ENCODE measurements around the gene CARTPT.

The CARTPT gene

DNA sequence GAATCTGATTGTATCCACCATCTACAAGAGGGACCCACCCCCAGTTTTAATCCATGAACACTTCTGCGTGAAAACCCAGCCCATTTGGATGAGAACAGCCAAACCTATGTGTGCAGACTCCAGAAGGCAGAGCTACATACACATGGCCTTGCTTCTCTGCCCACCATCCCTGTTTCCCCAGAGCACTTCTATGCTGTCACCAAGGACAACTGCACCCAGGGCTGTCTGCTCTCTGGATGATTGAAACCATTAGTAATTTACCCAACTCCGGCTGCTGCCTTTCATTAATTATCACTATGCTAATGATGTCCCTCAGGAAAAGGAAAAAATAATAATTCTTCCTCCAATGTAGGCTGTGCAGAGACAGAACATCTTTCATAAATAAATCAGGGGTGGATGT lies 8.9 kb downstream of the CARTPT start:
- no peaks in the 10 kb centered on the region for H3K9me2 ChIP-seq (replicated peaks; ENCODE audit: control insufficient read depth, low read length)
- H3K27me3 ChIP-seq (ENCODE audit: control insufficient read depth, low read length), result no peaks in the 10 kb centered on the region
- H3F3A ChIP-seq (ENCODE audit: control insufficient read depth, insufficient read depth), result no peaks in the 10 kb centered on the region
- H3K4me2 ChIP-seq (ENCODE audit: low read length), result no peak overlapping the region
- H3K27ac ChIP-seq (ENCODE audit: low read depth, low read length), result no peak overlapping the region
- no peaks in the 10 kb centered on the region for H3K4me1 ChIP-seq (ENCODE audit: control insufficient read depth, low read length)
- no peaks in the 10 kb centered on the region for H4K20me1 ChIP-seq (ENCODE audit: control insufficient read depth, insufficient read depth, low read depth, low read length)
- H3K4me3 ChIP-seq (ENCODE audit: low read length), result no peak overlapping the region
- H3K9me3 ChIP-seq (ENCODE audit: control insufficient read depth, insufficient read depth, low read length), result no peaks in the 10 kb centered on the region
- H3K36me3 ChIP-seq (ENCODE audit: control insufficient read depth, low read length), result no peaks in the 10 kb centered on the region
- H3K79me2 ChIP-seq (ENCODE audit: control insufficient read depth, low read length), result no peaks in the 10 kb centered on the region
- no peak for TF ChIP-seq EZH2phosphoT487 (IDR thresholded peaks at IDR 0.05; ENCODE audit: borderline replicate concordance, low read length)
- TF ChIP-seq, protein P1, sequence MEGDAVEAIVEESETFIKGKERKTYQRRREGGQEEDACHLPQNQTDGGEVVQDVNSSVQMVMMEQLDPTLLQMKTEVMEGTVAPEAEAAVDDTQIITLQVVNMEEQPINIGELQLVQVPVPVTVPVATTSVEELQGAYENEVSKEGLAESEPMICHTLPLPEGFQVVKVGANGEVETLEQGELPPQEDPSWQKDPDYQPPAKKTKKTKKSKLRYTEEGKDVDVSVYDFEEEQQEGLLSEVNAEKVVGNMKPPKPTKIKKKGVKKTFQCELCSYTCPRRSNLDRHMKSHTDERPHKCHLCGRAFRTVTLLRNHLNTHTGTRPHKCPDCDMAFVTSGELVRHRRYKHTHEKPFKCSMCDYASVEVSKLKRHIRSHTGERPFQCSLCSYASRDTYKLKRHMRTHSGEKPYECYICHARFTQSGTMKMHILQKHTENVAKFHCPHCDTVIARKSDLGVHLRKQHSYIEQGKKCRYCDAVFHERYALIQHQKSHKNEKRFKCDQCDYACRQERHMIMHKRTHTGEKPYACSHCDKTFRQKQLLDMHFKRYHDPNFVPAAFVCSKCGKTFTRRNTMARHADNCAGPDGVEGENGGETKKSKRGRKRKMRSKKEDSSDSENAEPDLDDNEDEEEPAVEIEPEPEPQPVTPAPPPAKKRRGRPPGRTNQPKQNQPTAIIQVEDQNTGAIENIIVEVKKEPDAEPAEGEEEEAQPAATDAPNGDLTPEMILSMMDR (IDR thresholded peaks at IDR 0.05; ENCODE audit: low read depth, low read length, poor library complexity, severe bottlenecking), result no peak

DNA sequence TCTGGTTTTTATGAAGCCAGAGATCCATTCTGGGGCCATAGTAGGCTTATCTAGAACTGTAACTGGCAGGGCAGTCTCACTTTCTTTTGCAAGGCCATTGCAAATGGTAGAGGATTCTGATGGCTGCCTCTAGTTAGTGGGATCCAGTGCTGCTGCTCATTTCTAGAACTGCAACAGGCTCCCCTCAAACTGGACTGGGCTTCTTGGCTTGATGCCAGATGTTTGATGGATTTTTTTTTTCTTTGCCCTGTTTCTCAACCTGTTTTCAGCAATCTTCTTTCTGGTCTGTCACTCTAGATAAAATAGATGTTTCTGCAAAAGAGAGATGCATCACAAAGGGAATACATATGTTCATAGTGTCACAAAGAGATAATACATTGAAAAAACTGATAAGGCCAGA lies 11.9 kb downstream of the CARTPT start:
- H3K27me3 ChIP-seq (ENCODE audit: control insufficient read depth, low read length), result peaks cover 3% of the 10 kb centered on the region; the same call in 1 of the 2 replicates
- H3K36me3 ChIP-seq (ENCODE audit: control insufficient read depth, low read length), result no peaks in the 10 kb centered on the region
- H3K4me1 ChIP-seq (ENCODE audit: control insufficient read depth, low read length), result no peaks in the 10 kb centered on the region
- no peaks in the 10 kb centered on the region for H3K79me2 ChIP-seq (ENCODE audit: control insufficient read depth, low read length)
- no peak for TF ChIP-seq EZH2phosphoT487 (IDR thresholded peaks at IDR 0.05; ENCODE audit: borderline replicate concordance, low read length)
- TF ChIP-seq, protein P1 (IDR thresholded peaks at IDR 0.05; ENCODE audit: low read depth, low read length, poor library complexity, severe bottlenecking), result no peak
- no peak overlapping the region for H3K4me2 ChIP-seq (ENCODE audit: low read length)
- no peaks in the 10 kb centered on the region for H3K9me3 ChIP-seq (ENCODE audit: control insufficient read depth, insufficient read depth, low read length)
- H4K20me1 ChIP-seq (ENCODE audit: control insufficient read depth, insufficient read depth, low read depth, low read length), result no peaks in the 10 kb centered on the region
- no peak overlapping the region for H3K27ac ChIP-seq (ENCODE audit: low read depth, low read length)
- no peaks in the 10 kb centered on the region for H3F3A ChIP-seq (ENCODE audit: control insufficient read depth, insufficient read depth)
- no peaks in the 10 kb centered on the region for H3K9me2 ChIP-seq (replicated peaks; ENCODE audit: control insufficient read depth, low read length)
- H3K4me3 ChIP-seq (ENCODE audit: low read length), result no peak overlapping the region

DNA sequence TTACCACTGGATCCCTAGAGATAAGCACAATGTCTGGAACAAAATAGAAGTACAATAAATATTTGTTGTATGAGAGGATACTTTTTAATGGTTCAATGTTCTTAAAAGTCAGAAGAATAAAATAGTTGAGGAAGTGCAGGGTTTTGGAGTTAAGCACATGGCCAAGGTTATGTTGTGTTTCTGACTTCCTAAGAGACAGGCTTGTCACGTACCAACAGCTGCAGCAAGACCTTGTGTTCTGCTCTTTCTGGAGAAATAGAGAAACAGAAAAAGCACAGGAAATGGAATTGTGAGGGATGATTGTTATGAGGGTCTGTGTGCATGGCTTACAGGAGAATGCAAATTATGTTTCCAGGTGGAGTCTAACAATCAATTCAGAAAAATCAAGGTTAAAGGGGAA lies 12.9 kb downstream of the CARTPT start:
- Histone ChIP-seq H3K4me1 (ENCODE audit: control insufficient read depth, low read length) (no peaks in the 10 kb centered on the region), H3K79me2 (ENCODE audit: control insufficient read depth, low read length) (no peaks in the 10 kb centered on the region), H4K20me1 (ENCODE audit: control insufficient read depth, insufficient read depth, low read depth, low read length) (no peaks in the 10 kb centered on the region), H3K4me2 (ENCODE audit: low read length) (no peak overlapping the region), H3K9me3 (ENCODE audit: control insufficient read depth, insufficient read depth, low read length) (no peaks in the 10 kb centered on the region), H3F3A (ENCODE audit: control insufficient read depth, insufficient read depth) (no peaks in the 10 kb centered on the region), H3K36me3 (ENCODE audit: control insufficient read depth, low read length) (no peaks in the 10 kb centered on the region), H3K4me3 (ENCODE audit: low read length) (no peak overlapping the region), H3K9me2 (replicated peaks; ENCODE audit: control insufficient read depth, low read length) (no peaks in the 10 kb centered on the region), H3K27ac (ENCODE audit: low read depth, low read length) (no peak overlapping the region), H3K27me3 (ENCODE audit: control insufficient read depth, low read length) (peaks cover 3% of the 10 kb centered on the region; the same call in 1 of the 2 replicates)
- TF ChIP-seq EZH2phosphoT487 (IDR thresholded peaks at IDR 0.05; ENCODE audit: borderline replicate concordance, low read length), result no peak
- TF ChIP-seq, protein P1 (IDR thresholded peaks at IDR 0.05; ENCODE audit: low read depth, low read length, poor library complexity, severe bottlenecking), result no peak

Measured in DOHH2 (cell line).